WTC11 (cell line): Measurements from ENCODE around the gene ADAMTSL5.

Source experiments
- ATF1 ChIP-seq: sonication (generic); formaldehyde crosslinking; IDR thresholded peaks from 2 replicates; pipeline ENCODE4 v1.8.1; 2023; ENCODE audit warnings: mild to moderate bottlenecking, moderate library complexity, missing genetic modification reagents
- CREM ChIP-seq: sonication (generic); formaldehyde crosslinking; IDR thresholded peaks from 2 replicates; pipeline ENCODE4 v1.8.1; 2022; ENCODE audit warnings: mild to moderate bottlenecking, missing genetic modification reagents, moderate library complexity
- MLX ChIP-seq: sonication (generic); formaldehyde crosslinking; IDR thresholded peaks from 2 replicates; pipeline ENCODE4 v1.8.1; 2023; ENCODE audit warnings: mild to moderate bottlenecking, missing genetic modification reagents, moderate library complexity
- RORB ChIP-seq: fragments of 250-450 bp; sonication (Bioruptor Pico); IDR thresholded peaks from 2 replicates; pipeline ENCODE4 v1.9.0; 2021; ENCODE audit warnings: mild to moderate bottlenecking
- SMAD3 ChIP-seq: sonication (generic); formaldehyde crosslinking; IDR thresholded peaks from 2 replicates; pipeline ENCODE4 v1.8.0; 2022; ENCODE audit warnings: missing genetic modification reagents, mild to moderate bottlenecking, borderline replicate concordance
- SP1 ChIP-seq: sonication (generic); formaldehyde crosslinking; conservative IDR thresholded peaks from 2 replicates; pipeline ENCODE4 v1.8.1; 2022; ENCODE audit warnings: missing genetic modification reagents
- USF2 ChIP-seq: sonication (generic); formaldehyde crosslinking; IDR thresholded peaks from 2 replicates; pipeline ENCODE4 v1.8.1; 2023; ENCODE audit warnings: mild to moderate bottlenecking, missing genetic modification reagents, moderate library complexity
- ZBTB21 ChIP-seq: sonication (generic); formaldehyde crosslinking; IDR thresholded peaks from 2 replicates; pipeline ENCODE4 v1.8.1; 2023; ENCODE audit warnings: mild to moderate bottlenecking, missing genetic modification reagents, borderline replicate concordance
- TF ChIP-seq, protein P1 (sequence below): fragments of 200-600 bp; IDR thresholded peaks from 2 replicates; pipeline ENCODE4 v1.8.0; 2022; ENCODE audit warnings: antibody characterized with exemption
- TF ChIP-seq, protein P2 (sequence below): fragments of 250-450 bp; sonication (Bioruptor Pico); IDR thresholded peaks from 2 replicates; pipeline ENCODE4 v1.9.0; 2021; ENCODE audit warnings: mild to moderate bottlenecking

DNA sequence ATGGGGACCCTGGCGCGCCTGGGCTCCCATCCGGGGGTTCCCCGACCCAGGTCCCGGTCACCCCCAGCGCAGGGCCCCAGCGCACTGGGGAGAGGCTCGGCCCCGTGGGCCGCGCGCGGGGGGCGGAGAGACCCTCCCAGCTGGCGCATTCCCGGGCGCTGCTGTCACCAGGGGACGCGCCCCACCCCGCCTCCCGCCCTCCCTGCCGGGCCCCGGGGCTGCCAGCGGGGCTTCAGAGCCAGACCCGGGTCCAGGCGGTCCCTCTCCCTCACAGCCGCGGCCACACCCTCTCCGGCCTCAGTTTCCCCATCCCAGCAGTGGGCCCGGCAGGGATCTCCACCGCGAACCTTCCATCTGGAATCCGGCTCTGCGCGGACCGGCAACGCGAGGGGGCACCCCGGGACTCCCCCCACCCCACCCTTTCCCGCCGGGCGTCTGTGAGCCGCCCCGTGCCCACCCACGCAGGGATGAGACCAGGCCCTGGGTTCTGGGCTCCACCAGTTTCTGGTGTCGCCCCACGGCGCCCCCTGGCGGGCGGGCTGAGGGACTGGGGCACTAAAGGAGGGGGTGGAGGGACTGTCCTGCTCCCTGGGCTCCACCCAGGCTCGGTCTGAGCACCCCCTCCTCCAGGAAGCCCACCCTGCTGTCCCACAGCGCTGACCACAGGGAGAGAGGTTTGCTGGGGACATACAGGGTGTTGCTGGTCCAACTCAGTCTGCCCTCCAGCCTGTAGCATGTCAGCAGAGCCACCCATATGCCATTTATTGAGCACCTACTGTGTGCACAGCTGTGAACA is 878 bp upstream of the ADAMTSL5 start:
- TF ChIP-seq, protein P1, sequence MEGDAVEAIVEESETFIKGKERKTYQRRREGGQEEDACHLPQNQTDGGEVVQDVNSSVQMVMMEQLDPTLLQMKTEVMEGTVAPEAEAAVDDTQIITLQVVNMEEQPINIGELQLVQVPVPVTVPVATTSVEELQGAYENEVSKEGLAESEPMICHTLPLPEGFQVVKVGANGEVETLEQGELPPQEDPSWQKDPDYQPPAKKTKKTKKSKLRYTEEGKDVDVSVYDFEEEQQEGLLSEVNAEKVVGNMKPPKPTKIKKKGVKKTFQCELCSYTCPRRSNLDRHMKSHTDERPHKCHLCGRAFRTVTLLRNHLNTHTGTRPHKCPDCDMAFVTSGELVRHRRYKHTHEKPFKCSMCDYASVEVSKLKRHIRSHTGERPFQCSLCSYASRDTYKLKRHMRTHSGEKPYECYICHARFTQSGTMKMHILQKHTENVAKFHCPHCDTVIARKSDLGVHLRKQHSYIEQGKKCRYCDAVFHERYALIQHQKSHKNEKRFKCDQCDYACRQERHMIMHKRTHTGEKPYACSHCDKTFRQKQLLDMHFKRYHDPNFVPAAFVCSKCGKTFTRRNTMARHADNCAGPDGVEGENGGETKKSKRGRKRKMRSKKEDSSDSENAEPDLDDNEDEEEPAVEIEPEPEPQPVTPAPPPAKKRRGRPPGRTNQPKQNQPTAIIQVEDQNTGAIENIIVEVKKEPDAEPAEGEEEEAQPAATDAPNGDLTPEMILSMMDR = peak; percentile 77
- TF ChIP-seq, protein P2, sequence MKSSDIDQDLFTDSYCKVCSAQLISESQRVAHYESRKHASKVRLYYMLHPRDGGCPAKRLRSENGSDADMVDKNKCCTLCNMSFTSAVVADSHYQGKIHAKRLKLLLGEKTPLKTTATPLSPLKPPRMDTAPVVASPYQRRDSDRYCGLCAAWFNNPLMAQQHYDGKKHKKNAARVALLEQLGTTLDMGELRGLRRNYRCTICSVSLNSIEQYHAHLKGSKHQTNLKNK = no peak
- TF ChIP-seq USF2 (CRISPR knock-in tag) = no peak
- TF ChIP-seq CREM (CRISPR knock-in tag) = no peak
- no peak for TF ChIP-seq SP1 (CRISPR knock-in tag)
- TF ChIP-seq ZBTB21 (CRISPR knock-in tag) = no peak
- no peak for TF ChIP-seq RORB (CRISPR knock-in tag)
- TF ChIP-seq MLX (CRISPR knock-in tag) = no peak
- TF ChIP-seq SMAD3 = no peak
- no peak for TF ChIP-seq ATF1 (CRISPR knock-in tag)
